Ovary (tissue), 9 donors: ENCODE data around the gene SVBP. TPM values are rescaled to one million over a fixed set of nuclear protein-coding genes. Genes with fewer than 3 reads are reported as not detected.

Experiments
- DNase-seq, 5 donors: peaks; one replicate each; pipeline ENCODE4 v3.0.0-alpha.2; 2019 to 2020
- H3K27ac ChIP-seq, 2 donors: fragments of 200-600 bp; one replicate each; pipeline versions ENCODE4 v1.5.1 to v1.8.0; 2019 to 2022
- H3K27me3 ChIP-seq: fragments of 200-600 bp; one replicate; pipeline ENCODE4 v1.8.0; 2022
- H3K36me3 ChIP-seq: fragments of 200-600 bp; sonication (generic); one replicate; pipeline ENCODE4 v1.5.1; 2019
- H3K4me1 ChIP-seq: one replicate; pipeline ENCODE4 v1.8.1; 2013; ENCODE audit warnings: mild to moderate bottlenecking, moderate library complexity; ENCODE audit not compliant: insufficient read depth
- H3K4me3 ChIP-seq: fragments of 200-600 bp; sonication (generic); one replicate; pipeline ENCODE4 v1.5.1; 2017
- H3K9me3 ChIP-seq, 2 donors: fragments of 200-600 bp in 1 of 2; sonication (generic) in 1 of 2; one replicate each; pipeline versions ENCODE4 v1.5.1 to v1.8.1; 2013 to 2019; ENCODE audit warnings: mild to moderate bottlenecking in 1 of 2, moderate library complexity in 1 of 2
- CTCF ChIP-seq, 3 donors: fragments of 450-650 bp in 2 of 3; fragments of 200-600 bp in 1 of 3; IDR thresholded peaks; one replicate each; pipeline versions ENCODE4 v1.5.1 to v1.8.0; 2016 to 2022; ENCODE audit warnings: antibody characterized with exemption in 3 of 3, mild to moderate bottlenecking in 1 of 3
- EP300 ChIP-seq: sonication (generic); formaldehyde crosslinking; IDR thresholded peaks from one replicate; pipeline ENCODE4 v1.6.1; 2017; ENCODE audit warnings: antibody characterized with exemption
- POLR2A ChIP-seq: fragments of 450-650 bp; IDR thresholded peaks from one replicate; pipeline ENCODE4 v1.6.1; 2017; ENCODE audit warnings: antibody characterized with exemption, mild to moderate bottlenecking, moderate library complexity
- WGBS, 3 donors: extraction: QIAGEN DNeasy Blood & Tissue Kit in 1 of 3; methylation state at CpG; one replicate each; pipeline versions ENCODE4 v1.1.5 to v1.1.7; 2013 to 2017; 5-methylcytosine and 5-hydroxymethylcytosine counted together
- intact Hi-C, 4 donors: fragments of 100-400 bp; cut with DNase I; formaldehyde crosslinking; loops; one replicate each; pipeline versions ENCODE4 v1.11.0 to v1.15.1; 2022 to 2023
- polyA plus RNA-seq, 2 donors: library from polyadenylated mRNA; stranded (reverse); fragments of 200-250 nt in 1 of 2; fragments of 350-450 nt in 1 of 2; fragmentation: Illumina TruSeq in 1 of 2; extraction: RNeasy Lipid Tissue Mini Kit (QIAGEN cat#74804) in 1 of 2; gene quantifications; one replicate each; pipeline ENCODE4 v1.2.3, GENCODE V29; 2013 to 2014
- total RNA-seq, 7 donors: library from RNA; depleted of rRNA in 2 of 7; stranded (reverse); fragments of >200 nt in 2 of 7; fragmentation: NEBNext Ultra II Directional in 3 of 7; extraction: Animal tissue kit (Norgen Biotek cat#: 25700) in 3 of 7; gene quantifications; one replicate each; pipeline versions ENCODE4 v1.1.0 to v1.2.4, GENCODE V29; 2016 to 2023
- donor health status: DM: no; HTN: no; CAD: no; lungs with moderate emphysema.
- donor health status: DM: no; HTN: no; CAD: no.
- donor health status: Bipolar disorder and iron deficiency.
- donor health status: DM: yes; HTN: yes; CAD: no.
- donor health status: DM: no; HTN: no; CAD: no.
- donor health status: DM: yes; HTN: yes; CAD: no.

Gene SVBP
- total and polyA plus RNA-seq, 9 donors = 20.8 to 56.6 (median 39.6) TPM

GRCh38 chr1:42762269-42762668, 54.9 kb downstream of the SVBP start:
- Histone ChIP-seq H3K27me3 (no peaks in the 10 kb centered on the region), H3K9me3 (no peaks in the 10 kb centered on the region), H3K4me3 (no peak overlapping the region), H3K27ac (no peak overlapping the region), H3K4me1 (peaks cover 5% of the 10 kb centered on the region), H3K36me3 (no peaks in the 10 kb centered on the region)
- TF ChIP-seq POLR2A (no peak), CTCF (IDR thresholded peaks at IDR 0.05) (no peak)
- intact Hi-C loops = loop anchor here in 3 of 4 donors (10.0 kb wide), 3 partner anchors 53 to 163 kb away; partner anchors contain the start of genes YBX1 (in 2 of the 3), ERMAP (in 1 of the 3) and SVBP (in 1 of the 3)
- no peak for DNase-seq
- WGBS, 3 donors = 71 to 79% (median 72%) methylated on average over 5 of the region's 5 CpGs

GRCh38 chr1:42761567-42761966, 55.6 kb downstream of the SVBP start:
- WGBS, 3 donors = 82 to 89% (median 87%) methylated on average over 4 of the region's 4 CpGs

GRCh38 chr1:42759114-42759513, 58.1 kb downstream of the SVBP start:
- no peak for DNase-seq
- WGBS, 3 donors = 68 to 83% (median 77%) methylated on average over 9 of the region's 9 CpGs
- H3K27me3 ChIP-seq = no peaks in the 10 kb centered on the region
- no peak overlapping the region for H3K27ac ChIP-seq
- no peak overlapping the region for H3K4me3 ChIP-seq
- TF ChIP-seq CTCF (IDR thresholded peaks at IDR 0.05) = no peak
- no peak for TF ChIP-seq EP300
- TF ChIP-seq POLR2A = no peak
- intact Hi-C loops = no loop called here
- H3K9me3 ChIP-seq = no peaks in the 10 kb centered on the region
- H3K4me1 ChIP-seq = peaks cover 2% of the 10 kb centered on the region
- no peaks in the 10 kb centered on the region for H3K36me3 ChIP-seq

More at GRCh38 chr1:42761567-42761966, 55.6 kb downstream of the SVBP start:
- Histone ChIP-seq H3K4me3 (no peak overlapping the region), H3K27me3 (no peaks in the 10 kb centered on the region), H3K27ac (no peak overlapping the region), H3K9me3 (no peaks in the 10 kb centered on the region), H3K4me1 (peaks cover 5% of the 10 kb centered on the region), H3K36me3 (no peaks in the 10 kb centered on the region)
- DNase-seq = no peak
- TF ChIP-seq CTCF (IDR thresholded peaks at IDR 0.05) (no peak), EP300 (no peak)
- intact Hi-C loops = loop anchor here in 3 of 4 donors (10.0 kb wide), 3 partner anchors 53 to 163 kb away; partner anchors contain the start of genes YBX1 (in 2 of the 3), ERMAP (in 1 of the 3) and SVBP (in 1 of the 3)

GRCh38 chr1:42758641-42759040, 58.6 kb downstream of the SVBP start:
- no peaks in the 10 kb centered on the region for H3K9me3 ChIP-seq
- H3K27ac ChIP-seq = no peak overlapping the region
- DNase-seq = no peak
- no peaks in the 10 kb centered on the region for H3K27me3 ChIP-seq
- H3K36me3 ChIP-seq = no peaks in the 10 kb centered on the region
- intact Hi-C loops = no loop called here
- H3K4me3 ChIP-seq = no peak overlapping the region
- no peaks in the 10 kb centered on the region for H3K4me1 ChIP-seq
- TF ChIP-seq CTCF (IDR thresholded peaks at IDR 0.05) = no peak
- TF ChIP-seq EP300 = no peak
- TF ChIP-seq POLR2A = no peak
- WGBS, 3 donors = 81 to 85% (median 81%) methylated on average over 3 of the region's 3 CpGs
